ENCODE measurements around the gene IBSP.
A peak's percentile ranks its signal among the peaks of the same experiment; 100 is the strongest.

Gene IBSP

DNA sequence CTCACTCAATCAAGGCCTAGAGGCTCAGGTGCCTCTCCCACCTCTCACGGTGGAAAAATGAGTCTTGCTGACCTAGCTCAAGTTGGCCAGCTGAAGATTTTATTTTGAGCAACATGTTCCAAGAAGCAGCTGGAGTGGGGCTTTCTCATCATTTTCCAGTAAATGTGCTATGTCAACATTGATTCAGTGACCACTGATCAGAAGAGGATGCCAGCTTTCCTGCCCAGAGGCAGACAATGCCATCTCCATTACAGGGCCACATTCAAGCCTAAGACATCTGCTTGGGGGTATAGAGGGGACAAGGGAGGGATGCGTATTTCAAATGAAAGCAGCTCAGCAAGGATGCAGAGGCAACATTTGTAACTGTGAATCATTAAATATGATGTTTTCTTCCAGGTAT, 36.4 kb downstream of the IBSP start:
- no peaks in the 10 kb centered on the region for H3K9me2 ChIP-seq (replicated peaks; ENCODE audit: low read depth, low read length)
- no peak overlapping the region for H2AFZ ChIP-seq (ENCODE audit: low read length)
- H3K36me3 ChIP-seq (ENCODE audit: insufficient read depth, low read length): no peaks in the 10 kb centered on the region
- H4K20me1 ChIP-seq (ENCODE audit: insufficient read depth, low read length, poor library complexity, severe bottlenecking): no peaks in the 10 kb centered on the region
- H3K4me1 ChIP-seq (ENCODE audit: insufficient read depth, low read length, poor library complexity, severe bottlenecking): no peaks in the 10 kb centered on the region
- no peaks in the 10 kb centered on the region for H3K9me3 ChIP-seq (ENCODE audit: insufficient read depth, low read depth, low read length)
- no peaks in the 10 kb centered on the region for H3K79me2 ChIP-seq (ENCODE audit: insufficient read depth, low read length)
- no peak overlapping the region for H3K4me3 ChIP-seq (ENCODE audit: low read length, poor library complexity, severe bottlenecking)
- H3F3A ChIP-seq (ENCODE audit: low read depth): no peaks in the 10 kb centered on the region
- H3K4me2 ChIP-seq (ENCODE audit: low read depth, low read length, poor library complexity, severe bottlenecking): no peak overlapping the region
- H3K27me3 ChIP-seq (ENCODE audit: insufficient read depth, low read length, poor library complexity, severe bottlenecking): no peaks in the 10 kb centered on the region
- TF ChIP-seq, protein P1, sequence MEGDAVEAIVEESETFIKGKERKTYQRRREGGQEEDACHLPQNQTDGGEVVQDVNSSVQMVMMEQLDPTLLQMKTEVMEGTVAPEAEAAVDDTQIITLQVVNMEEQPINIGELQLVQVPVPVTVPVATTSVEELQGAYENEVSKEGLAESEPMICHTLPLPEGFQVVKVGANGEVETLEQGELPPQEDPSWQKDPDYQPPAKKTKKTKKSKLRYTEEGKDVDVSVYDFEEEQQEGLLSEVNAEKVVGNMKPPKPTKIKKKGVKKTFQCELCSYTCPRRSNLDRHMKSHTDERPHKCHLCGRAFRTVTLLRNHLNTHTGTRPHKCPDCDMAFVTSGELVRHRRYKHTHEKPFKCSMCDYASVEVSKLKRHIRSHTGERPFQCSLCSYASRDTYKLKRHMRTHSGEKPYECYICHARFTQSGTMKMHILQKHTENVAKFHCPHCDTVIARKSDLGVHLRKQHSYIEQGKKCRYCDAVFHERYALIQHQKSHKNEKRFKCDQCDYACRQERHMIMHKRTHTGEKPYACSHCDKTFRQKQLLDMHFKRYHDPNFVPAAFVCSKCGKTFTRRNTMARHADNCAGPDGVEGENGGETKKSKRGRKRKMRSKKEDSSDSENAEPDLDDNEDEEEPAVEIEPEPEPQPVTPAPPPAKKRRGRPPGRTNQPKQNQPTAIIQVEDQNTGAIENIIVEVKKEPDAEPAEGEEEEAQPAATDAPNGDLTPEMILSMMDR (conservative IDR thresholded peaks at IDR 0.05; ENCODE audit: low read length): no peak
- no peak for TF ChIP-seq EZH2phosphoT487 (IDR thresholded peaks at IDR 0.05; ENCODE audit: borderline replicate concordance)
- no peak overlapping the region for H3K9ac ChIP-seq (ENCODE audit: low read depth, low read length, poor library complexity, severe bottlenecking)

DNA sequence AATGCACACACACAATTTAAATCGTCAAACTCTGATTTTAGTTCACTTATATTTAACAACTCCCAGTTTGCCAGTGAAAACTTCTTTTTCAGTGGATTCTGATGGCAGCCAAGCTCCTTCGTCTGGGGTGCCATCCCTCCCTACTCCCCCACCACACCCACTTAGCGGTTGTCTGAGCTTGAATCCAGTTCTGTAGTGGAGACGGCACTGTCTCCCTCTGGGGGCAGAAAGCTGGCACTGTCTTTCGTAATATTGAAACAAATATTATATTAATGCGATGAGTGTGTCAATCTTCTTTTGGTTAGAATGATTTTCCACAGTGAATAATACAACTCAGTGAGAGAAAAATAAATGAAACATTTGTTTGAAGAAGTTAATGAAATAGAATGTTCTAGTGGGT, 38.9 kb downstream of the IBSP start:
- no peaks in the 10 kb centered on the region for H3F3A ChIP-seq (ENCODE audit: low read depth)
- no peaks in the 10 kb centered on the region for H3K4me1 ChIP-seq (ENCODE audit: insufficient read depth, low read length, poor library complexity, severe bottlenecking)
- no peaks in the 10 kb centered on the region for H3K79me2 ChIP-seq (ENCODE audit: insufficient read depth, low read length)
- H4K20me1 ChIP-seq (ENCODE audit: insufficient read depth, low read length, poor library complexity, severe bottlenecking): no peaks in the 10 kb centered on the region
- no peak overlapping the region for H3K4me2 ChIP-seq (ENCODE audit: low read depth, low read length, poor library complexity, severe bottlenecking)
- H2AFZ ChIP-seq (ENCODE audit: low read length): no peak overlapping the region
- no peaks in the 10 kb centered on the region for H3K9me3 ChIP-seq (ENCODE audit: insufficient read depth, low read depth, low read length)
- no peaks in the 10 kb centered on the region for H3K36me3 ChIP-seq (ENCODE audit: insufficient read depth, low read length)
- no peak overlapping the region for H3K9ac ChIP-seq (ENCODE audit: low read depth, low read length, poor library complexity, severe bottlenecking)
- no peaks in the 10 kb centered on the region for H3K9me2 ChIP-seq (replicated peaks; ENCODE audit: low read depth, low read length)
- H3K4me3 ChIP-seq (ENCODE audit: low read length, poor library complexity, severe bottlenecking): no peak overlapping the region
- TF ChIP-seq, protein P1 (conservative IDR thresholded peaks at IDR 0.05; ENCODE audit: low read length): peak; percentile 60
- TF ChIP-seq EZH2phosphoT487 (IDR thresholded peaks at IDR 0.05; ENCODE audit: borderline replicate concordance): no peak
- no peaks in the 10 kb centered on the region for H3K27me3 ChIP-seq (ENCODE audit: insufficient read depth, low read length, poor library complexity, severe bottlenecking)

DNA sequence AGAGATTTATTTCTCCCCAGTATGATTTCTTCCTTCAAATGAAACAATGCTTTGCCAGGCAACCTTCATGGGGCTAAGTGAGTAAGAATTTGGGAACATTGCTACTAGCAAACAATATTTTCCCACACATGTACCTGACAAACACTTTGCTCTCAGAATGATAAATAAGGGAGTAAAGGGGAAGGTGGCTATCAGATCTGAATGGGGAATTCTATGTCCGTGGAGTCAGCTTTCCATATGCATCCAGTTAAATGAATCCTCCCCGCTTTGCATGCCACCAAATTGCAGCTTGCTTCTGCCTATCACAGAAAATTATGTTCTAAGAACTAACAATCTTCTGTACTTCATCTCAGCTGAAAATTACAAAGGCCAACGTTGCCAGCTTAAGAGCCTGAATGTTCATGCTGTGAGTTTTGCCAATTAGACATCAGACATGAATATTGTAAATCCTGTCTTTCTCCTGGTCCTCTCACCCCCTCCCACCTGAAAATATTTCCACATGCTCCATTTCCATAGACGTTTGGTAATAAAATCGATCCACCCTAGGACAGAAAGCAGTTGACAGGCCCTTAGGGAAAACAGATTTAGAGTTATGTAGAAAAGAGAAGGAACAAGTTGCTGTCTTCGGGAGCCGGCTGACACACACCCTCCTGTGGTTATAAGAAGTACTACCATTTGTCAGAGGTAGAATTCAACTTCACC, 39.7 kb downstream of the IBSP start:
- Histone ChIP-seq H4K20me1 (ENCODE audit: insufficient read depth, low read length, poor library complexity, severe bottlenecking) (no peaks in the 10 kb centered on the region), H3K27me3 (ENCODE audit: insufficient read depth, low read length, poor library complexity, severe bottlenecking) (no peaks in the 10 kb centered on the region), H3K4me1 (ENCODE audit: insufficient read depth, low read length, poor library complexity, severe bottlenecking) (no peaks in the 10 kb centered on the region), H3K9ac (ENCODE audit: low read depth, low read length, poor library complexity, severe bottlenecking) (no peak overlapping the region), H3K9me2 (replicated peaks; ENCODE audit: low read depth, low read length) (no peaks in the 10 kb centered on the region), H3K4me3 (ENCODE audit: low read length, poor library complexity, severe bottlenecking) (no peak overlapping the region), H2AFZ (ENCODE audit: low read length) (peak overlapping the region; percentile 2; the same call in 1 of the 2 replicates), H3K36me3 (ENCODE audit: insufficient read depth, low read length) (no peaks in the 10 kb centered on the region), H3F3A (ENCODE audit: low read depth) (no peaks in the 10 kb centered on the region), H3K9me3 (ENCODE audit: insufficient read depth, low read depth, low read length) (no peaks in the 10 kb centered on the region), H3K79me2 (ENCODE audit: insufficient read depth, low read length) (no peaks in the 10 kb centered on the region), H3K4me2 (ENCODE audit: low read depth, low read length, poor library complexity, severe bottlenecking) (no peak overlapping the region)
- TF ChIP-seq EZH2phosphoT487 (IDR thresholded peaks at IDR 0.05; ENCODE audit: borderline replicate concordance): no peak
- TF ChIP-seq, protein P1 (conservative IDR thresholded peaks at IDR 0.05; ENCODE audit: low read length): peak; percentile 83
